NCI-H2081 (cell line): ENCODE measurements around the gene NDUFAB1.
A peak's percentile ranks its signal among the peaks of the same experiment; 100 is the strongest.
"Not testable (repeated sequence)": the region's sequence is repeated elsewhere in the genome, so short reads cannot be mapped to it uniquely, and the experiment has no call there.

ENCODE experiments used
- DNase-seq, 2 experiments: peaks; one replicate each; lab custom pipeline; 2025; lab: John Stamatoyannopoulos, UW

Gene NDUFAB1

GRCh38 chr16:23554536-23554935 is 41.6 kb downstream of the NDUFAB1 start:
- DNase-seq: no peak

DNA sequence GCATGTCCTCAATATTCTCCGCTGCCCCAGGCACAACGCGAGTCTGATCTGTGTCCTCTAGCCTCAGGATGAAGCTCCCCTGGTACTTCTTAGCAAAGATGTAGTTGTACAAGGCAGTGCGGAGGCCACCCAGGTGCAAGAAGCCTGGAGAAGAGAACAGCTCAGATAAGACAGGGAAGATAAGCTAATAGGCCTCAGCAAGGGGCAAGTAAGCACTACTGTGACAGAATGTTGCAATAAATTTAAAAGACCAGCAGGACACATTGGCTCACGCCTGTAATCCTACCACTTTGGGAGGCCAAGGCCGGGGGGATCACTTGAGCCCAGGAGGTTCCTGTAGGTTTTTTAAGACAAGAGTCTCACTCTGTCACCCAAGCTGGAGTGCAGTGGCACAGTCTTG is 44.0 kb downstream of the NDUFAB1 start:
- DNase-seq: no peak

GRCh38 chr16:23549938-23550337 is 46.2 kb downstream of the NDUFAB1 start:
- DNase-seq: no peak

GRCh38 chr16:23544436-23544835 is 51.7 kb downstream of the NDUFAB1 start:
- DNase-seq: no peak

DNA sequence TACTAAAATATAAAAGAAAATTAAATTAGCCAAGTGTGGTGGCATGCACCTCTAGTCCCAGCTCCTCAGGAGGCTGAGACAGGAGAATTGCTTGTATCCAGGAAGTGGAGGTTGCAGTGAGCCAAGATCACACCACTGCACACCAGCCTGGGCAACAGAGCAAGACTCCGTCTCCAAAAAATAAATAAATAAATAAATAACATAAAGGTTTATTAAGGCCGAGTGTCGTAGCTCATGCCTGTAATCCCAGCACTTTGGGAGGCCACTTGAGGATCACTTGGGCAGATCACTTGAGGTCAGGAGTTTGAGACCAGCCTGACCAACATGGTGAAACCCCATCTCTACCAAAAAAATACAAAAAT is 55.3 kb downstream of the NDUFAB1 start:
- DNase-seq: not testable (repeated sequence)

DNA sequence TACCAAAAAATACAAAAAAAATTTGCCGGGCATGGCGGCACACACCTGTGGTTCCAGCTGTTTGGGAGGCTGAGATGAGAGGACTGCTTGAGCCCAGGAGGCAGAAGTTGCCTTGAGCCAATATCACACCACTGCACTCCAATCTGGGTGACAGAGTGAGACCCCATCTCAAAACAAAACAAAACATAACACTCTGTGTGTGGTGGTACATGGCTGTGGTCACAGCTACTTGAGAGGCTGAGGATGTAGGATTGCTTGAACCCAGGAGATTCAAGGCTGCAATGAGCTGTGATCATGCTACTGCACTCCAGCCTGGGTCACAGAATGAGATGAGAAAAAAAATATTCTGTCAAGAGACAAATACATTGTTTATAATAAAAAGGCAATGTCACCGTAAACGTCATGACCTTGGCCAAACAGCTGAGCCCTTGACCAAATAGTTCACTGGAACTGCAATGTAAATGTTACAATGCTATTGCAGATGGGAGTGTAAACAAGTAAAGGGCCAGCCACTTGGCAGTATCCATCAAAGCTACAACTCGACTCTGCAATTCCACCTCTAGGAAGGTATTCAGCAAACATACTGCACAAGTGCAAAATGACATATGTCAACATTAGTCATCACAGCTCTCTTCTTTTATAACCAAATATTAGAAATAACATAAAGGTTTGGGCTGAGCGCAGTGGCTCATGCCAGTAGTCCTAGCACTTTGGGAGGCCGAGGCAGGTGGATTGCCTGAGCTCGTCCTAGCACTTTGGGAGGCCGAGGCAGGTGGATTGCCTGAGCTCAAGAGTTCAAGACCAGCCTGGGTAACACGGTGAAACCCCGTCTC is 55.9 kb downstream of the NDUFAB1 start:
- DNase-seq: peak in 1 of 2 experiments; percentile 11

GRCh38 chr16:23538919-23539278 is 57.2 kb downstream of the NDUFAB1 start:
- DNase-seq: no peak

- DNase-seq: no peak
These were observed 58.7 kb downstream of the NDUFAB1 start for GRCh38 chr16:23537390-23537789.

- DNase-seq: no peak
These were observed 60.2 kb downstream of the NDUFAB1 start for GRCh38 chr16:23535901-23536300.

- no peak for DNase-seq
These were observed 61.0 kb downstream of the NDUFAB1 start for GRCh38 chr16:23534868-23535860.

DNA sequence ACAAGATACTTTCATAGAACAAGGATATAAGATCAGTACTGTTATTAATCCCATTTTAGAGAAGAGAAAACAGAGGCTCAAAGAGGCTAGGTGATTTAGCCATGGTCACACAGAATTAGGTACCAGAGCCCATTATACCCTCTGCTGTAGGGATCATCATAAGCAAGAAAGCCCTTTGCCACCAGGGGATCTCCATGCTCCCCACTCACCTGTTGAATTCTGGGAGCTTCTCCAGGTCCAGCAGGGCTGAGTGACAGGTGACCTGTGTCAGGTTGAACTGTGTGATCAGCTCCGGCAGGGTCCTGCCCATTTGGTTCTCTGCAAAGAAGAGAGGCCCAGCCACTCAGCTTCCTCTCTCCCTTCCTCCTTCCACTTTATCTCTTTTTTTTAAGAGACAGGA is 63.7 kb downstream of the NDUFAB1 start:
- no peak for DNase-seq
